ENCODE measurements around the gene FAM161B.
A peak's percentile ranks its signal among the peaks of the same experiment; 100 is the strongest.
"Not testable (repeated sequence)": the region's sequence is repeated elsewhere in the genome, so short reads cannot be mapped to it uniquely, and the experiment has no call there.

Gene FAM161B

DNA sequence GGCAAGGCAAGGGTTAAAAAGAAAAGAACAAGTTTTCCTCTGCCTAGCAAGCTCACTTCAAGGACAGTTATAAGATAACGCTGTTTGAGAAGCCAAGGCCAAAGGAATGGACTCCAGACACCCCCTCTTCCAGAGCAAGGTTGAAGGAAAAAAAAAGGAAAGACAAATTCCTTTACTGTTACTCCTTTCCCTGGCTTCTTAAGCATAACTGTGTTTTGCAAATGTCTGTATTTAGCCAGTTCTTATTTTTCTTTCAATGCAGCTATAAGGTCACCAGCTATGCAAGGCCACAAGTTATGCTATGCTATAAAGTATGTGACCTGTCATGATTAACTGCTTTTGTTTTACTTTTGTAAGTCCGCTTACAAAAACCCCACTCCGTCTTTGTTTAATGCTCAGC lies 36.6 kb downstream of the FAM161B start:
- Histone ChIP-seq H3K36me3 (replicated peaks) (peaks cover 57% of the 10 kb centered on the region), H3K27me3 (ENCODE audit: low read depth) (no peaks in the 10 kb centered on the region), H3K4me3 (no peak overlapping the region), H3K9me3 (no peaks in the 10 kb centered on the region), H3K4me1 (no peaks in the 10 kb centered on the region)
- in situ Hi-C loops (cut with MboI; ENCODE audit: low sequenced_read_pairs) = loop anchor here (25.0 kb wide), 1 partner anchor 801 kb away; no protein-coding TSS in a partner anchor
- no peak for DNase-seq (ENCODE audit: low spot score in 2 of 2)

DNA sequence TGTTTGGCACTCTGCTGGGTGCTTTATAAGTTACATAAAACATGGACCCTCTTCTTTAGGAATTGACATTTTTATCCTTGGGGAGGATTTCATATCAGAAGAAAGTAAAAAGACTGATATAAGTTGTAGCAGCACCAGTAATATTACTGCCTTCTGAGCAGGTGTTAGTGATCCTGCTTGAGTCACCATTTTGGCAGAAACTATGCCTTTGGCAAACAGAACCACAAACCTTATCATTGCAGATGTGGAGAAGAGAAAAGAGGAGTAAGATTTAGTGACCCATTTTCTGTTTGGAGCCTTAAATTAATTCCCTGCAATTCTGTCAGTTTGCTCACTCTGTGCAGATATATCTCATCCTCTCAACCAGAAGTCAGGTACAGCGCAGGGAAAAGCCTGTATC lies 40.2 kb downstream of the FAM161B start:
- Histone ChIP-seq H3K36me3 (replicated peaks) (peaks cover 78% of the 10 kb centered on the region), H3K4me3 (no peak overlapping the region), H3K4me1 (no peaks in the 10 kb centered on the region), H3K27me3 (ENCODE audit: low read depth) (no peaks in the 10 kb centered on the region), H3K9me3 (no peaks in the 10 kb centered on the region)
- no peak for DNase-seq (ENCODE audit: low spot score in 2 of 2)
- in situ Hi-C loops (cut with MboI; ENCODE audit: low sequenced_read_pairs) = loop anchor here (25.0 kb wide), 1 partner anchor 797 kb away; no protein-coding TSS in a partner anchor

DNA sequence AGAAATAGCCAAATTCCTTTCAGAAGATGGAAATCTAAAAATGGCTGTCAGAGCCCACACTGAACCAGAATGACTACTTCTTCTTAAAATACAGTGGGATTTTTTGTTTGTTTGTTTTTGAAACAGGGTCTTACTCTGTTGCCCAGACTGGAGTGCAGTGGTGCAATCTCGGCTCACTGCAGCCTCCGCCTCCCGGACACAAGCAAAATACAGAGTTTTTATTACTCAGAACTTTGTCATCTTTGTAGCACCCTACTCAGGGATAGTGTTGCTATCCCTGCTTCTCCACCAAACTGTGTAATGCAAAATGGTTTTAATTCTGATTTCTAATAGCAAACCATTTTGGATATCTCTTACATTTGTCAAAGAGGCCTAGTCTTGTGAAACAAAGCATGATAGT lies 46.9 kb downstream of the FAM161B start:
- H3K27me3 ChIP-seq (ENCODE audit: low read depth) = no peaks in the 10 kb centered on the region
- no peak overlapping the region for H3K4me3 ChIP-seq
- H3K9me3 ChIP-seq = no peaks in the 10 kb centered on the region
- H3K4me1 ChIP-seq = no peaks in the 10 kb centered on the region
- H3K36me3 ChIP-seq (replicated peaks) = peaks cover 64% of the 10 kb centered on the region
- in situ Hi-C loops (cut with MboI; ENCODE audit: low sequenced_read_pairs) = loop anchor here (25.0 kb wide), 1 partner anchor 791 kb away; no protein-coding TSS in a partner anchor
- DNase-seq (ENCODE audit: low spot score in 2 of 2) = no peak

DNA sequence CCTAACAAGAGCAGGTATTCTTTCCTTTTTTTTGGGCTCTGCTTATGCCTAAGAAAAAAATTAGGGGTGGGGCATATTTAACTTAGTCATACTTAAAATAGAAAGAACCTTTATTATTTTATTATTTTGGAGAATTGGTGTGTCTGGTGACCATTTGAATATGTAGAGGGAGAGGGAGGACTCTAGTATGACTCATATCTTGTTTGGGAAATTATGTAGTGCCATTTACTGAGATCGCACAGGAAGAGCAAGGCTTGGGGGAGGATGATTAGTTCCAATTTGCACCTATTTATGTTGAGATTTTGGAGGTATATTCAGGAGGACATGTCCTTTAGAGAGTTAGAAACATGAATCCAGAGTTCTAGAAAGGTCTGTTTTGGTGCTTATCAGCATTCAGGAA lies 53.4 kb downstream of the FAM161B start:
- no peaks in the 10 kb centered on the region for H3K27me3 ChIP-seq (ENCODE audit: low read depth)
- no peak for DNase-seq (ENCODE audit: low spot score in 2 of 2)
- no peaks in the 10 kb centered on the region for H3K4me1 ChIP-seq
- no peak overlapping the region for H3K4me3 ChIP-seq
- H3K9me3 ChIP-seq = no peaks in the 10 kb centered on the region
- in situ Hi-C loops (cut with MboI; ENCODE audit: low sequenced_read_pairs) = no loop called here
- peaks cover 73% of the 10 kb centered on the region for H3K36me3 ChIP-seq (replicated peaks)

DNA sequence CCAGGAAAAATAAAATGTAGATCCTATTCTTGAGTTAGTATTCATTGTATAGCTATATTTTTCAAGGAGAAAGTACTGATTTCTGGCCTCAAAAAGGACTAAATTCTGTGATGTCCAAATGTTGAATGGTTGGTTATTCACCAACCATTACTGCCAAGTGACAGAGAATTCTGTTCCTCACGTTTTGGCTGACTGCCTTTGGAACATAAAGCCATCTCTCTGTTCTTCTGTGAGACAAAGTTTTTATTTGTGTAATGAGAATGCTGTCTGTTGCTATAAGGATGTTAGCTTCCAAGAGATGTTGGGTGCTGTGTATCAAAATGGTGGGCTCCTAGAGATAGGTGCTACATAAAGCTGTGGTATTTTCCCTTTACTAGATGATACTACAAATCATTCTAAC lies 54.0 kb downstream of the FAM161B start:
- Histone ChIP-seq H3K9me3 (no peaks in the 10 kb centered on the region), H3K4me1 (no peaks in the 10 kb centered on the region), H3K27me3 (ENCODE audit: low read depth) (no peaks in the 10 kb centered on the region), H3K4me3 (no peak overlapping the region), H3K36me3 (replicated peaks) (peaks cover 71% of the 10 kb centered on the region)
- in situ Hi-C loops (cut with MboI; ENCODE audit: low sequenced_read_pairs) = no loop called here
- no peak for DNase-seq (ENCODE audit: low spot score in 2 of 2)

DNA sequence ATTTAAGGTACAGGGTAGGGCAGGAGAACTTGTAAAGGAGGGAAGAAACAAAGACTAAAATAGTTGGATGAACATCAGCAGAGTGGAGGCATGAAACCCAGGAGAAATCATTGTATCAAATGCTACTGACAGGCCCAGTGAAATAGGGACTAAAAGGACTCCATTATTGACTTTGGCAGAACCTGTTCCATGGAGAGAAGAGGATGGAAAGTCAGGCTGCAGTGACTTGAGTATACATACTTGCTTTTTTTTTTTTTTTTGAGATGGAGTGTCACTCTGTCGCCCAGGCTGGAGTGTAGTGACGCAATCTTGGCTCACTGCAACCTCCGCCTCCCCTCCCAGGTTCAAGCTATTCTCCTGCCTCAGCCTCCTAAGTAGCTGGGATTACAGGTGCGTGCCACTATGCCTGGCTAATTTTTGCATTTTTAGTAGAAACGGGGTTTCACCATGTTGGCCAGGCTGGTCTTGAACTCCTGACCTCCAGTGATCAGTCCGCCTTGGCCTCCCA lies 55.7 kb downstream of the FAM161B start:
- H3K4me3 ChIP-seq; H3K9me3 ChIP-seq; H3K27me3 ChIP-seq (ENCODE audit: low read depth); H3K4me1 ChIP-seq; DNase-seq (ENCODE audit: low spot score in 2 of 2); in situ Hi-C loops (cut with MboI; ENCODE audit: low sequenced_read_pairs): not testable (repeated sequence)
- H3K36me3 ChIP-seq (replicated peaks) = peaks cover 64% of the 10 kb centered on the region

DNA sequence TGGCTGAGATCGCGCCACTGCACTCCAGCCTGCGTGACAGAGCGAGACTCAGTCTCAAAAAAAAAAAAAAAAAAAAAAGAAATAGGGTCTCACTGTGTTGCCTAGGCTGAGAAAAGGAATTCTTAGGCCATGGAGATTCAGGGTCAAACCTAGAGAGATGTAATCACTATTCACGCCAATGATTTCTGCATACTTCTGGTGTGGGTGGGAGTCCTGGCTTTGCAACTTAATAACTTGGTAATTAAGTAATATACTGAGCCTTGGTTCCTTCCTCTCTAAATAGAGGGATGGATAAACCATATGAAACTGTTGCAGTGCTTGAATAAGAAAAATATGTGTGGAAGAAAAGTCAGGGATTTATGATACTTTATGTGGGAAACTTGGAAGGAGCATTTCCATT lies 60.5 kb downstream of the FAM161B start:
- Histone ChIP-seq H3K4me3 (no peak overlapping the region), H3K9me3 (no peaks in the 10 kb centered on the region), H3K27me3 (ENCODE audit: low read depth) (no peaks in the 10 kb centered on the region), H3K36me3 (replicated peaks) (peaks cover 22% of the 10 kb centered on the region), H3K4me1 (peaks cover 18% of the 10 kb centered on the region)
- in situ Hi-C loops (cut with MboI; ENCODE audit: low sequenced_read_pairs) = no loop called here
- DNase-seq (ENCODE audit: low spot score in 2 of 2) = no peak

DNA sequence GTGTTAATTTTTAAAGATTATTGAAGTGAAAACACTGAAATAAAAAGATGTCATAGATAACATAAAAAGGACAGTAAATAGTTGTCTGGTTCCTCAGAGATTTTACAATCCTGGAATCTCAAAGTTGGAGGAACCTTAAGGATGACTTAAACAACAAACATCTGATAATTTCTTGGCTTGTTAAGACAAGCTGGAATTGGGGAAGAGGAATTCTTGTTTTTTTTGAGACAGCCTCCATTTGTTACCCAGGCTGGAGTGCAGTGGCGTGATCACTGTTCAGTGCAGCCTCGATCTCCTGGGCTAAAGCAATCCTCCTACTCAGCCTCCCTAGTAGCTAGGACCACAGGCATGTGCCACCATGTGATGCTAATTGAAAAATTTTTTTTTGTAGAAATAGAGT lies 60.9 kb downstream of the FAM161B start:
- DNase-seq (ENCODE audit: low spot score in 2 of 2) = no peak
- no peaks in the 10 kb centered on the region for H3K27me3 ChIP-seq (ENCODE audit: low read depth)
- in situ Hi-C loops (cut with MboI; ENCODE audit: low sequenced_read_pairs) = no loop called here
- peaks cover 20% of the 10 kb centered on the region for H3K36me3 ChIP-seq (replicated peaks)
- H3K4me3 ChIP-seq = peak overlapping the region; percentile 96
- peaks cover 18% of the 10 kb centered on the region for H3K4me1 ChIP-seq
- no peaks in the 10 kb centered on the region for H3K9me3 ChIP-seq

DNA sequence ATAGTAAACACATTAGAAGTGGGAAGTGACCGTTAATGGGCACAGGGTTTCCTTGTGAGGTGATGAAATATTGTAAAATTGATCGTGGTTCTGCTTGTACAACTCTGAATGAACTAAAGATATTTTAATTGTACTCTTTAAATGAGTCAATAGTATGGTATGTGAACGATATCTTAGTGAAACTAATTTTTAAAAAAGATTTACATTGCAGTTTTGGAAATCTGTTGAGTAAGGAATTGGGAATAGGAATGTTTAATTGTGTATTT lies 61.5 kb downstream of the FAM161B start:
- Histone ChIP-seq H3K4me1 (peaks cover 18% of the 10 kb centered on the region), H3K9me3 (no peaks in the 10 kb centered on the region), H3K36me3 (replicated peaks) (peaks cover 14% of the 10 kb centered on the region), H3K27me3 (ENCODE audit: low read depth) (no peaks in the 10 kb centered on the region), H3K4me3 (peak overlapping the region; percentile 96)
- in situ Hi-C loops (cut with MboI; ENCODE audit: low sequenced_read_pairs) = no loop called here
- DNase-seq (ENCODE audit: low spot score in 2 of 2) = no peak

DNA sequence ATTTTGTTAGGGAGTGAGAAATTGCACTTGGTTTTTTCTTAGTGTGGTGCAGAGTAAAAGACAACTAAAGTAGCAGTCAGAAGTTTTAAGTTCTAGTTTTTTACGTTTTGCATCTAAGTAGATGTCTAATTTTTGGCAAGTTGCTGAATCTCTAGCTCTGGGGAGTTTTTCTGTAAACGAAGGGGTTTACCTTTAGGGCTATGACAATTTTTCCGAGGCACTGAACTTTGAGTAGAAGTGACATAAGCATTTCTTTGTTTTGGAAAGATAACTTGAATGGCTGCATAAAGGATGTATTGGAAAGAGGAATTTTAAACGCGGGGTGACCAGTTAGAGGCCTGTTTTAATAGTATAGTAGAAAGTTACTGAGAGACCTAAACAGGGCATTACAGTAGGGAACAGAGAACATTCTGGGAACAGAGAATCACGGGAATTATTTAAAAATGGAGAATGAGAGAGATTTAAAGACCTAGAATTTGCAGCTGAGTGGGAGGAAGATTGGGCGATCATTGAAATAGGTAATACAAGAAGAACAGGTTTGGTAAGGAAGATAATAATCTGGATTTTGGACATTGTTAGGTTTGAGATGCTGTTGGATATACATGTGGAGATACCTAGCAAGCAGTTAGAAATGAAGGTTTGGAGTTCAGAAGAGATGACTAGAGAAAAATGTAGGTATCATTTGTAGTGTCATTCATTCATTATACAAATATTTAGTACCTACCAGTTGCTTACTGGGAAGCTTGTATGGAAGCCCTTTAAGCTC lies 62.0 kb downstream of the FAM161B start:
- H3K36me3 ChIP-seq (replicated peaks) = peaks cover 9% of the 10 kb centered on the region; the same call in 1 of the 2 replicates
- peak overlapping the region; percentile 96 for H3K4me3 ChIP-seq
- in situ Hi-C loops (cut with MboI; ENCODE audit: low sequenced_read_pairs) = no loop called here
- no peaks in the 10 kb centered on the region for H3K9me3 ChIP-seq
- peaks cover 18% of the 10 kb centered on the region for H3K4me1 ChIP-seq
- no peak for DNase-seq (ENCODE audit: low spot score in 2 of 2)
- no peaks in the 10 kb centered on the region for H3K27me3 ChIP-seq (ENCODE audit: low read depth)

DNA sequence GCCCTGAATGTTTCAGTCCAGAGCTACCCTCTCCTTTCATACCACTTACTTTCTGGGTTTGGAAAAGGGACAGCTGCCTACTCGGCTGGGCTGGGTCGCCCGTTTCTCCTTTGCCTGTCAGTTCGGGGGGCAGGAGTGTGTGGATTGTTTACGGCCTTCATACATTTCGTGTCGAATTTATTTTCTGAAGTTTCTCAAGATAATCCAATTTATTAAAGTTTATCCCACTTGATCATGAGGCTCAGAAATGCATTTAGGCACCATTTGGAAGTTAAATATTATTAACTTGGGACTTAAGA lies 62.6 kb downstream of the FAM161B start:
- no peaks in the 10 kb centered on the region for H3K9me3 ChIP-seq
- H3K4me1 ChIP-seq = peaks cover 18% of the 10 kb centered on the region
- H3K36me3 ChIP-seq (replicated peaks) = peaks cover 7% of the 10 kb centered on the region
- DNase-seq (ENCODE audit: low spot score in 2 of 2) = no peak
- no peaks in the 10 kb centered on the region for H3K27me3 ChIP-seq (ENCODE audit: low read depth)
- peak overlapping the region; percentile 96 for H3K4me3 ChIP-seq
- in situ Hi-C loops (cut with MboI; ENCODE audit: low sequenced_read_pairs) = no loop called here

DNA sequence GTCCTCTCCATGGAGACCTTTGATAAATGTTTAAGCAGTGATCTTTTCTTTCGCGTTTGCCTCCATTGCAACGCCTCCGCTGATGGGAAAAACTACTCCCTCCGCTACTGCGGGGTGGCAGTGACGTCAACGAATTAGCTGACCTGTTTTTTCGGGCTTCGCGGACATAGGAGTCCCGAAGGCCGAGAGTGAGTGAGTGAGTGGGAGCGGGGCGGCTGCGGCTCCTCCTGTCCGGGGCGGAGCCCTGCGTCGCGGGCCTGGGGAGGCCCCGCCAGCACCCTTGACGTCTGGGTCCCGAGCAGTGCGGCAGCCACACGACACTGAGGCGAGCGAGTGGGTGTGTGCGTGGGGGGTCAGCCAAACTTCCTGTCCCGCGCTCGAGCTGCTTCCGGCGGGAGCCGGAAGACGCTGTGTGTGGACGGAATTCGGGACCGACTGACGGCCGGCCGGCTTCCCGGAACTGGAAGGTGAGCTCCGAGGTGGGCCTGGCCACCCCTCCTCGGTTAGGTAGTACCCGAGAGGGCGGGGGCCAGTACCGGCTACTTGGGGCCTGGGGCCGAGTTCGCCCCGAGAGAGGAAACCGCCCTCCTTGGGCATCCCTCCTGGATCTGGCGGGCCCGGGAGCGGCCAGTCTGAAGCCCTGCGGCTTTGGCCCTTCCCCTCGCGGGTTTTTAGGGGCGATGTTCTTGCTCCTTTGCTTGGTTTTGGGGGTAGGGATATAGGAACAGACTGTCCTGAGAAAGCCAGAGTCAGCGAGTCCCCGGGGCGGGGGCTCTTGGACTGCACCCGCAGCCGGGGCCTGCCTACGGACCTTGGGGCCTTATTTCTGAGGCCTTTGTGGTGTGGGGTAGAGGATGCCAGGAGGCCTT lies 63.2 kb downstream of the FAM161B start, which contains the start of gene ZNF410:
ZNF410 (plus strand) TSS at position 411 of the 869 bp plus-strand sequence. CDS start 5,317 bp downstream, outside the sequence.
- in situ Hi-C loops (cut with MboI; ENCODE audit: low sequenced_read_pairs) = no loop called here
- Histone ChIP-seq H3K36me3 (replicated peaks) (peaks cover 6% of the 10 kb centered on the region; the same call in 1 of the 2 replicates), H3K27me3 (ENCODE audit: low read depth) (no peaks in the 10 kb centered on the region), H3K4me3 (peak within 1 kb of the TSS; percentile 96), H3K9me3 (no peaks in the 10 kb centered on the region), H3K4me1 (peaks cover 18% of the 10 kb centered on the region)
- peak; percentile 96 to 97 for DNase-seq (ENCODE audit: low spot score in 2 of 2)

DNA sequence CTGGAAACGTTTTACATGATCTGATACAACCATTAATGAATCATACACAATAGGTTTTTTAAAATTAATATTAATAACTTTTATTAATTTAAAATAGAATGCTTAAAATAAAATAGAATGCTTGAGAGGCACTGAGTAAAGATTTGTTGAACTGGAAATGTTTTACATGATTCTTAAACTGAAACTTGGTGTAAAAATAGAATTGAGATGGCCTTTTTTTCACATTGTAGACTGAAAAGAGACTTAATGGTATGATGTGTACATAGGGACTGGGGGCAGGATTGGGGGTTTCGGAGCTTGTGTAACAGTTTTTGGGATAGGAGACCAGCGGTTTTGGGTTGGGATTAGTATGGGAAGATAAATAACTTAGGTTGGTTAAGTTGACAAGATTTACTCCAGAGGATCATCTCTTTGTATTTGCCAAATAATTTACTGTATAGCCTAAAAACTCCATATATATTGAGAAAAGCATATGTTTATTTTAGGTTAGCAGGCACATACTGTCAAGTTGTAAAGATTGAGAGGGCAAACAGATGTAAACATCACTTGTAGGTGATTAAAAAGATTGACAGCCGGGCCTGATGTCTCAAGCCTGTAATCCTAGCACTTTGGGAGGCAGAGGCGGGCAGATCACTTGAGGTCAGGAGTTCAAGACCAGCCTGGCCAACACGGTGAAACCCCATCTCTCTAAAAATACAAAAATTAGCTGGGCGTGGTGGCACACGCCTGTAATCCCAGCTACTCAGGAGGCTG lies 65.3 kb downstream of the FAM161B start:
- H3K4me3 ChIP-seq = no peak overlapping the region
- DNase-seq (ENCODE audit: low spot score in 2 of 2) = no peak
- no peaks in the 10 kb centered on the region for H3K9me3 ChIP-seq
- peaks cover 6% of the 10 kb centered on the region; the same call in 1 of the 2 replicates for H3K36me3 ChIP-seq (replicated peaks)
- in situ Hi-C loops (cut with MboI; ENCODE audit: low sequenced_read_pairs) = no loop called here
- no peaks in the 10 kb centered on the region for H3K27me3 ChIP-seq (ENCODE audit: low read depth)
- H3K4me1 ChIP-seq = peaks cover 18% of the 10 kb centered on the region

Data from HAP-1 (cell line).